Measurements from ENCODE around the gene PLEKHM3.

GRCh38 chr2:207847098-207847806 lies 178.1 kb downstream of the PLEKHM3 start:
- TF ChIP-seq L3MBTL2 (conservative IDR thresholded peaks at IDR 0.05) (no peak), TARDBP (IDR thresholded peaks at IDR 0.05) (no peak), FOXA1 (IDR thresholded peaks at IDR 0.05) (no peak), NFRKB (IDR thresholded peaks at IDR 0.05) (no peak), LEF1 (IDR thresholded peaks at IDR 0.05; ENCODE audit: borderline replicate concordance) (no peak), FOXK2 (IDR thresholded peaks at IDR 0.05) (no peak), HDGF (IDR thresholded peaks at IDR 0.05; ENCODE audit: borderline replicate concordance) (no peak), PKNOX1 (IDR thresholded peaks at IDR 0.05) (no peak), SP1 (IDR thresholded peaks at IDR 0.05) (no peak), FOXM1 (IDR thresholded peaks at IDR 0.05; ENCODE audit: borderline replicate concordance) (no peak), CTBP1 (IDR thresholded peaks at IDR 0.05; ENCODE audit: borderline replicate concordance) (no peak), SUZ12 (IDR thresholded peaks at IDR 0.05) (no peak)

All from HEK293T (cell line).